MM.1S (cell line): Measurements from ENCODE around the gene TNRC18.

Source experiments
- CTCF ChIP-seq: fragments of 300-600 bp; sonication (generic); IDR thresholded peaks from 2 replicates; pipeline ENCODE4 v1.5.1; 2016; ENCODE audit warnings: antibody characterized with exemption, low read length, mixed read lengths
- EZH2 ChIP-seq: fragments of 300-600 bp; sonication (generic); optimal IDR thresholded peaks from 2 replicates; pipeline ENCODE3; 2017; ENCODE audit warnings: low read depth, mild to moderate bottlenecking, antibody characterized with exemption, low read length, mixed read lengths

GRCh38 chr7:5458921-5459480, 35.4 kb upstream of the TNRC18 start:
- TF ChIP-seq CTCF, result no peak
- TF ChIP-seq EZH2, result no peak
